ENCODE measurements around the gene FRMD4B.

- no peak for TF ChIP-seq CTCF (IDR thresholded peaks at IDR 0.05; ENCODE audit: low read length)
- TF ChIP-seq EZH2 (IDR thresholded peaks at IDR 0.05; ENCODE audit: borderline replicate concordance, low read length), result no peak
Observed at GRCh38 chr3:69218079-69218478, 167.8 kb downstream of the FRMD4B start.

All from OCI-LY1 (cell line).